ENCODE measurements around the gene SHBG. TPM values are rescaled to one million over a fixed set of nuclear protein-coding genes. Genes with fewer than 3 reads are reported as not detected.

Gene SHBG
- total RNA-seq, 2 experiments from 2014 or later: 0.53 TPM; not detected in 1

DNA sequence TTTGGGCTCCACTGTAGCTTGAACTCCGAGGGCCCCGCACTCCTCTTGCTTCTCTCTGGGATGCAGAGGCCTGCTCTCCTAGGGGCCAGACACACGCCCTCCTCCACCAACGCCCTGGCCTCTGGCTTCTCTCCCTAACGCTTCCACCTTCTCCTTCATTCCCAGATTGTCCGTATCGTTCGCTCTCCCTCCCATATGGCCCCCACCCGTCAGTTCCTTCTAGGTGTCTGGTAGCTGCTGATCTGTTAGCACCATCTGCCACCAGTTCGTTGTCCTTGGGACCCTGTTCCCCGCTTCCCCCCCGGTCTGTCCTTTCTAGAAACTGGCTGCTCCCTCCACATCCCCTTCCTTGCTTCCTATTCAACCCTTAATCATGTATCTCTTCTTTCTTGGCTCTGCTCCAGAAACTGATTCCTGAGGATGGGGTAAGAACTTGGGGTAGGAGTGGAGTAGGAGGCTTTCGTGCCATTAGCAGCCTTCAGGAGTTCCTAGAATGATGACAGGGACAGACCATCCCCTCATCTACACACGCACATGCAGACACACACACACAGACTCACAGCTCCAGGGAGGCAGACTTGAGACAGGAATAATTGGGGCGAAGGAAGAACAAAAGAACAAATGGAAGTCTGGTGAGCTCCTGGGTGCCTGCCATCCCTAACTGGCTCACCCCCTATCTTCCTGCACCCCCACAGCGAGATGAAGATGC is 25.1 kb downstream of the SHBG start:
- Histone ChIP-seq H3K4me2 (ENCODE audit: low read length) (no peak overlapping the region), H4K20me1 (ENCODE audit: insufficient read depth, low read length) (no peaks in the 10 kb centered on the region), H3K9me3 (ENCODE audit: low read length) (no peaks in the 10 kb centered on the region), H3K36me3 (ENCODE audit: insufficient read depth, low read length) (no peaks in the 10 kb centered on the region), H2AFZ (ENCODE audit: low read length) (no peak overlapping the region), H3K4me1 (ENCODE audit: insufficient read depth, low read length, poor library complexity, severe bottlenecking) (no peaks in the 10 kb centered on the region), H3K4me3 (ENCODE audit: low read depth, low read length, poor library complexity, severe bottlenecking) (no peak overlapping the region), H3K79me2 (ENCODE audit: insufficient read depth, low read depth, low read length) (no peaks in the 10 kb centered on the region), H3K27ac (ENCODE audit: low read depth, low read length, poor library complexity, severe bottlenecking) (no peak overlapping the region), H3K9me2 (ENCODE audit: insufficient read depth, low read length) (no peaks in the 10 kb centered on the region)
- intact Hi-C loops (cut with micrococcal nuclease; ENCODE audit: unreplicated experiment): no loop called here
- no peak for TF ChIP-seq EZH2phosphoT487 (IDR thresholded peaks at IDR 0.05; ENCODE audit: borderline replicate concordance, low read depth, low read length)
- TF ChIP-seq, protein P1, sequence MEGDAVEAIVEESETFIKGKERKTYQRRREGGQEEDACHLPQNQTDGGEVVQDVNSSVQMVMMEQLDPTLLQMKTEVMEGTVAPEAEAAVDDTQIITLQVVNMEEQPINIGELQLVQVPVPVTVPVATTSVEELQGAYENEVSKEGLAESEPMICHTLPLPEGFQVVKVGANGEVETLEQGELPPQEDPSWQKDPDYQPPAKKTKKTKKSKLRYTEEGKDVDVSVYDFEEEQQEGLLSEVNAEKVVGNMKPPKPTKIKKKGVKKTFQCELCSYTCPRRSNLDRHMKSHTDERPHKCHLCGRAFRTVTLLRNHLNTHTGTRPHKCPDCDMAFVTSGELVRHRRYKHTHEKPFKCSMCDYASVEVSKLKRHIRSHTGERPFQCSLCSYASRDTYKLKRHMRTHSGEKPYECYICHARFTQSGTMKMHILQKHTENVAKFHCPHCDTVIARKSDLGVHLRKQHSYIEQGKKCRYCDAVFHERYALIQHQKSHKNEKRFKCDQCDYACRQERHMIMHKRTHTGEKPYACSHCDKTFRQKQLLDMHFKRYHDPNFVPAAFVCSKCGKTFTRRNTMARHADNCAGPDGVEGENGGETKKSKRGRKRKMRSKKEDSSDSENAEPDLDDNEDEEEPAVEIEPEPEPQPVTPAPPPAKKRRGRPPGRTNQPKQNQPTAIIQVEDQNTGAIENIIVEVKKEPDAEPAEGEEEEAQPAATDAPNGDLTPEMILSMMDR (conservative IDR thresholded peaks at IDR 0.05; ENCODE audit: low read length): no peak
- BruUV-seq (replicated peaks): no TSS peak
- DNase-seq (ENCODE audit: low spot score): no peak
- POLR2A ChIA-PET: no interaction called here
- CTCF ChIA-PET (ENCODE audit: unreplicated experiment): no interaction called here

DNA sequence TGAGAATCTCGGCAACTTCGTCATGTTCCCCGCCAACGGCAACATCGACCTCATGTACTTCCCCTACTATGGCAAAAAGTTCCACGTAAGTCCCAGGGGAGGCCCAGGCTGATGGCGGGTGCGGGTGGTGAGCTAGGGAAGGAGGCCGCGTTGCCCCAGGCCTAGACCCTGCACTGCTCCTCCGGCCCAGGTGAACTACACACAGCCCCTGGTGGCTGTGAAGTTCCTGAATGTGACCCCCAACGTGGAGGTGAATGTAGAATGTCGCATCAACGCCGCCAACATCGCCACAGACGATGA is 25.6 kb downstream of the SHBG start:
- POLR2A ChIA-PET: no interaction called here
- H3K9me2 ChIP-seq (ENCODE audit: insufficient read depth, low read length): no peaks in the 10 kb centered on the region
- H3K79me2 ChIP-seq (ENCODE audit: insufficient read depth, low read depth, low read length): no peaks in the 10 kb centered on the region
- CTCF ChIA-PET (ENCODE audit: unreplicated experiment): no interaction called here
- no peak overlapping the region for H3K4me3 ChIP-seq (ENCODE audit: low read depth, low read length, poor library complexity, severe bottlenecking)
- DNase-seq (ENCODE audit: low spot score): no peak
- no peaks in the 10 kb centered on the region for H3K36me3 ChIP-seq (ENCODE audit: insufficient read depth, low read length)
- H3K4me2 ChIP-seq (ENCODE audit: low read length): no peak overlapping the region
- H3K27ac ChIP-seq (ENCODE audit: low read depth, low read length, poor library complexity, severe bottlenecking): no peak overlapping the region
- TF ChIP-seq EZH2phosphoT487 (IDR thresholded peaks at IDR 0.05; ENCODE audit: borderline replicate concordance, low read depth, low read length): no peak
- TF ChIP-seq, protein P1 (conservative IDR thresholded peaks at IDR 0.05; ENCODE audit: low read length): no peak
- BruUV-seq (replicated peaks): no TSS peak
- no peak overlapping the region for H2AFZ ChIP-seq (ENCODE audit: low read length)
- H3K4me1 ChIP-seq (ENCODE audit: insufficient read depth, low read length, poor library complexity, severe bottlenecking): no peaks in the 10 kb centered on the region
- intact Hi-C loops (cut with micrococcal nuclease; ENCODE audit: unreplicated experiment): no loop called here
- no peaks in the 10 kb centered on the region for H4K20me1 ChIP-seq (ENCODE audit: insufficient read depth, low read length)
- H3K9me3 ChIP-seq (ENCODE audit: low read length): no peaks in the 10 kb centered on the region

GRCh38 chr17:7656958-7657609 is 27.1 kb downstream of the SHBG start:
- CTCF ChIA-PET (ENCODE audit: unreplicated experiment): no interaction called here
- H3K4me2 ChIP-seq (ENCODE audit: low read length): no peak overlapping the region

More at GRCh38 chr17:7656958-7657609, 27.1 kb downstream of the SHBG start:
- no peak overlapping the region for H3K27ac ChIP-seq (ENCODE audit: low read depth, low read length, poor library complexity, severe bottlenecking)
- intact Hi-C loops (cut with micrococcal nuclease; ENCODE audit: unreplicated experiment): no loop called here
- H3K4me3 ChIP-seq (ENCODE audit: low read depth, low read length, poor library complexity, severe bottlenecking): no peak overlapping the region
- H3K4me1 ChIP-seq (ENCODE audit: insufficient read depth, low read length, poor library complexity, severe bottlenecking): no peaks in the 10 kb centered on the region
- no peaks in the 10 kb centered on the region for H3K79me2 ChIP-seq (ENCODE audit: insufficient read depth, low read depth, low read length)
- POLR2A ChIA-PET: interaction anchor here (0.6 to 0.7 kb wide), 2 partner anchors 138 to 203 kb away, joined by 3 to 4 read pairs; no protein-coding TSS in a partner anchor
- no peak overlapping the region for H2AFZ ChIP-seq (ENCODE audit: low read length)
- H3K9me2 ChIP-seq (ENCODE audit: insufficient read depth, low read length): no peaks in the 10 kb centered on the region
- H3K9me3 ChIP-seq (ENCODE audit: low read length): no peaks in the 10 kb centered on the region
- no peaks in the 10 kb centered on the region for H4K20me1 ChIP-seq (ENCODE audit: insufficient read depth, low read length)
- DNase-seq (ENCODE audit: low spot score): no peak
- no peaks in the 10 kb centered on the region for H3K36me3 ChIP-seq (ENCODE audit: insufficient read depth, low read length)
- BruUV-seq (replicated peaks): no TSS peak
- TF ChIP-seq, protein P1 (conservative IDR thresholded peaks at IDR 0.05; ENCODE audit: low read length): no peak
- TF ChIP-seq EZH2phosphoT487 (IDR thresholded peaks at IDR 0.05; ENCODE audit: borderline replicate concordance, low read depth, low read length): no peak
